GM12801 (cell line): ENCODE measurements around the gene F10.

Source experiments
- CTCF ChIP-seq: IDR thresholded peaks from one replicate; pipeline ENCODE4 v1.5.1; 2011; ENCODE audit warnings: control low read depth; ENCODE audit not compliant: insufficient read length; ENCODE audit errors: extremely low read depth

Gene F10

GRCh38 chr13:113169277-113170272 lies 47.0 kb downstream of the F10 start:
- no peak for TF ChIP-seq CTCF

GRCh38 chr13:113170511-113170910 lies 47.9 kb downstream of the F10 start:
- TF ChIP-seq CTCF, result no peak

DNA sequence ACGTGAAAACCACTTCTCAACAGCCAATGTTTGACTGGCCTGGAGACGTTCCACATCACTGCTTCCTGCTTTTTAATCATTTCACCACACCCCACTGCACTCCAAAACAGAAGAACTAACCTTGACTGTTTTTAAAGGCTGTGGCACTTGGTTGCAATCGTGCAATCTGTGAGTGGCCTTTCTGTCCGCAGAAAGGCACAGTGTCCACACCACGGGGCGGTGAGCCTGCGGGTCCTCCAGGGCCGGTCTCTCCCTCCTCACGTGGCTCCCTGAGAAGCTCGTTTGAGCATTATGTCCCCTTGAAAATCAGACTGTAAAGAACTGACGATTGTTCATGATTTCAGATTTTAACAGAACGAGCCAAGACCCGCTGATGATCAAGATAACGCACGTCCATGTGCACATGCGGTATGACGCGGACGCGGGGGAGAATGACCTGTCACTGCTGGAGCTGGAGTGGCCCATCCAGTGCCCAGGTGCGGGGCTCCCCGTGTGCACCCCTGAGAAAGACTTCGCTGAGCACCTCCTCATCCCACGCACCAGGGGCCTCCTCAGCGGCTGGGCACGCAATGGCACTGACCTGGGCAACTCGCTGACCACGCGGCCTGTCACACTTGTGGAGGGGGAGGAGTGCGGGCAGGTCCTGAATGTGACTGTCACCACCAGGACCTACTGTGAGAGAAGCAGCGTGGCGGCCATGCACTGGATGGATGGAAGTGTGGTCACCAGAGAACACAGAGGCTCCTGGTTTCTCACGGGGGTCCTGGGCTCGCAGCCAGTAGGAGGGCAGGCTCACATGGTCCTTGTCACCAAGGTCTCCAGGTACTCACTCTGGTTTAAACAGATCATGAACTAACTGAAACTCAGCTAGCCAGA lies 48.9 kb downstream of the F10 start:
- TF ChIP-seq CTCF, result no peak

GRCh38 chr13:113172419-113172926 lies 49.9 kb downstream of the F10 start:
- TF ChIP-seq CTCF, result no peak

- no peak for TF ChIP-seq CTCF
Observed at GRCh38 chr13:113176280-113176679, 53.7 kb downstream of the F10 start.

DNA sequence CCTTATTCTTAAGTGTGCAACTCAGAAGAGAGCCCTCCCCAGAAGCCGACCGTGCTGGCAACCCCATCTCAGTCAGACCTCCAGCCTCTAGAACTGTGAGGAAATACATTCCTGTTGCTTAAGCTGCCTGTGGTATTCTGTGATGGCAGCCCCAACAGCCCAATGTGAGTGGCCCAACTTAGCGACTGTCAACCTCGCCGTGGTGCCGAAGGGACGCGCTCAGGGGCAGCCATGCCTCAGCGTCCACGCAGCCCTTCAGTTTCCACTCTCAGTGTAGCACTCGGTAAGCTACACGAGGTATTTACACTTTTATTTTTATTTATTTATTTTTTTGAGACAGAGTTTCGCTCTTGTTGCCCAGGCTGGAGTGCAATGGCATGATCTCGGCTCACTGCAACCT lies 54.2 kb downstream of the F10 start:
- TF ChIP-seq CTCF, result no peak

- TF ChIP-seq CTCF, result no peak
Observed at GRCh38 chr13:113178070-113178895, 55.7 kb downstream of the F10 start.
